HG03095 (cell line): ENCODE results near the gene MUSK.
"Not testable (repeated sequence)": the region's sequence is repeated elsewhere in the genome, so short reads cannot be mapped to it uniquely, and the experiment has no call there.

Experiments used
- ATAC-seq: cut with Tn5 transposase; IDR thresholded peaks from one replicate; pipeline ENCODE4 v1.9.1; 2021; ENCODE audit warnings: moderate library complexity; ENCODE audit not compliant: unreplicated experiment

MUSK gene

GRCh38 chr9:110807956-110808598 lies 139.5 kb downstream of the MUSK start:
- ATAC-seq = peak; percentile 61

- peak; percentile 92 for ATAC-seq
Observed at GRCh38 chr9:110808599-110808980, 140.0 kb downstream of the MUSK start.

GRCh38 chr9:110809038-110809595 lies 140.5 kb downstream of the MUSK start:
- peak; percentile 47 for ATAC-seq

GRCh38 chr9:110810262-110810976 lies 141.8 kb downstream of the MUSK start:
- ATAC-seq = no peak

- ATAC-seq = no peak
Observed at GRCh38 chr9:110812886-110813285, 144.3 kb downstream of the MUSK start.

- ATAC-seq = no peak
Observed at GRCh38 chr9:110814159-110814558, 145.6 kb downstream of the MUSK start.

GRCh38 chr9:110815361-110815760 lies 146.8 kb downstream of the MUSK start:
- no peak for ATAC-seq

- ATAC-seq = no peak
Observed at GRCh38 chr9:110820381-110820780, 151.8 kb downstream of the MUSK start.

- peak; percentile 92 for ATAC-seq
Observed at GRCh38 chr9:110821064-110821463, 152.5 kb downstream of the MUSK start.

GRCh38 chr9:110825129-110825528 lies 156.5 kb downstream of the MUSK start:
- ATAC-seq = not testable (repeated sequence)

GRCh38 chr9:110825950-110826349 lies 157.4 kb downstream of the MUSK start:
- no peak for ATAC-seq

- ATAC-seq = not testable (repeated sequence)
Observed at GRCh38 chr9:110826400-110826799, 157.8 kb downstream of the MUSK start.

GRCh38 chr9:110828264-110828663 lies 159.7 kb downstream of the MUSK start:
- no peak for ATAC-seq

GRCh38 chr9:110830495-110830894 lies 161.9 kb downstream of the MUSK start:
- ATAC-seq = no peak

GRCh38 chr9:110832926-110833325 lies 164.3 kb downstream of the MUSK start:
- ATAC-seq = no peak

GRCh38 chr9:110835404-110835803 lies 166.8 kb downstream of the MUSK start:
- no peak for ATAC-seq

GRCh38 chr9:110835859-110836271 lies 167.3 kb downstream of the MUSK start:
- ATAC-seq = no peak

- ATAC-seq = no peak
Observed at GRCh38 chr9:110837401-110838005, 168.9 kb downstream of the MUSK start.

GRCh38 chr9:110842169-110842568 lies 173.6 kb downstream of the MUSK start:
- no peak for ATAC-seq

GRCh38 chr9:110842986-110843385 lies 174.4 kb downstream of the MUSK start:
- ATAC-seq = no peak

GRCh38 chr9:110844121-110844520 lies 175.5 kb downstream of the MUSK start:
- ATAC-seq = no peak

GRCh38 chr9:110846215-110846614 lies 177.6 kb downstream of the MUSK start:
- ATAC-seq = no peak
